ENCODE results near the gene MBNL1.

DNA sequence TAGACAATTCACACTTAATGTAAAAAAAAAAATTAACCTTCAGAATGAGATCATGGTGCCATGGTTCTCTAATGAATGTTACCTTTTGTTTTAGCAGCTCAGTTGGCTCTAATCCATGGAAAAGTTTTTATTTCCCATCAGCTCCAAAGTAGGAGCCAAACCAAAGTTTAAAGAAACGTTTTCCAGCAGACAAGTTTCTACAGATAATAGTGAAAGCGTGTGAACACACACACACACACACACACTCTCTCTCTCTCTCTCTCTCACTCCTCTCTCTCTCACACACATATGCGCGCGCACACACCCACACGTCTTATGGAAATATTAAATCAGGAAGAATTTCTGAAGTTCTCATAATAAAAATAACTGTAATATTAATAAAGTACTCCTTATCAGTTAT, 46.9 kb downstream of the MBNL1 start:
- TF ChIP-seq EZH2 (IDR thresholded peaks at IDR 0.05; ENCODE audit: low read length) (no peak), CTCF (optimal IDR thresholded peaks at IDR 0.05 in 1 of 3, IDR thresholded peaks at IDR 0.05 in 1 of 3, conservative IDR thresholded peaks at IDR 0.05 in 1 of 3; ENCODE audit: extremely low read depth in 1 of 3, insufficient read depth in 2 of 3, low read length in 3 of 3) (no peak)
